Adrenal gland (tissue), 12 donors: Measurements from ENCODE around the gene TM7SF2. TPM values are rescaled to one million over a fixed set of nuclear protein-coding genes. Genes with fewer than 3 reads are reported as not detected.
A peak's percentile ranks its signal among the peaks of the same experiment; 100 is the strongest.

Experiments
- DNase-seq, 7 donors: peaks; one replicate each; pipeline ENCODE4 v3.0.0-alpha.2; 2019 to 2020
- H3K27ac ChIP-seq, 5 donors: fragments of 200-600 bp; sonication (generic) in 4 of 5; 1 replicate in 3 of 5; 2 replicates in 2 of 5; pipeline versions ENCODE4 v1.5.1 to v1.8.0; 2016 to 2020; ENCODE audit warnings: mild to moderate bottlenecking in 1 of 5
- H3K27me3 ChIP-seq: fragments of 200-600 bp; 2 replicates; pipeline ENCODE4 v1.8.0; 2021
- H3K36me3 ChIP-seq, 2 donors: fragments of 200-600 bp; replicated peaks in 1 of 2; 1 replicate in 1 of 2; 2 replicates in 1 of 2; pipeline versions ENCODE4 v1.5.1 to v1.8.0; 2018 to 2022
- H3K4me1 ChIP-seq, 2 donors: fragments of 200-600 bp; replicated peaks in 1 of 2; 1 replicate in 1 of 2; 2 replicates in 1 of 2; pipeline versions ENCODE4 v1.5.1 to v1.8.0; 2018 to 2021
- H3K4me3 ChIP-seq, 4 donors: fragments of 200-600 bp; sonication (generic) in 3 of 4; one replicate each; pipeline ENCODE4 v1.5.1; 2016 to 2018
- H3K9me3 ChIP-seq, 3 donors: fragments of 200-600 bp; sonication (generic) in 1 of 3; replicated peaks in 1 of 3; 1 replicate in 2 of 3; 2 replicates in 1 of 3; pipeline versions ENCODE4 v1.5.1 to v1.8.0; 2016 to 2021
- POLR2A ChIP-seq, 2 donors: fragments of 450-650 bp; IDR thresholded peaks; one replicate each; pipeline ENCODE4 v1.6.1; 2017; ENCODE audit warnings: antibody characterized with exemption in 2 of 2, mild to moderate bottlenecking in 2 of 2, moderate library complexity in 1 of 2
- WGBS, 4 donors: extraction: QIAGEN DNeasy Blood & Tissue Kit in 2 of 4; methylation state at CpG; one replicate each; pipeline versions ENCODE4 v1.1.5 to v1.1.7; 2013 to 2017; 5-methylcytosine and 5-hydroxymethylcytosine counted together
- intact Hi-C, 2 donors: fragments of 100-400 bp; cut with DNase I; formaldehyde crosslinking; loops; one replicate each; pipeline versions ENCODE4 v1.14.1 to v1.15.0; 2022 to 2023
- polyA plus RNA-seq, 3 donors: library from polyadenylated mRNA; stranded (reverse); fragments of 200-250 nt in 2 of 3; fragments of 350-450 nt in 1 of 3; fragmentation: Illumina TruSeq in 1 of 3; extraction: RNeasy Lipid Tissue Mini Kit (QIAGEN cat#74804) in 1 of 3; gene quantifications; one replicate each; pipeline ENCODE4 v1.2.3, GENCODE V29; 2013 to 2014
- total RNA-seq, 9 donors: library from RNA; depleted of rRNA in 4 of 9; stranded (reverse); fragments of >200 nt in 4 of 9; fragments of 120-200 nt in 1 of 9; fragmentation: NEBNext Ultra II Directional in 1 of 9; extraction: Animal tissue kit (Norgen Biotek cat#: 25700) in 1 of 9; gene quantifications; one replicate each; pipeline versions ENCODE4 v1.1.0 to v1.2.4, GENCODE V29; 2013 to 2023
- TF ChIP-seq, protein P1 (sequence below), 6 experiments: fragments of 450-650 bp in 4 of 6; fragments of 200-600 bp in 2 of 6; sonication (generic) in 1 of 6; IDR thresholded peaks; 1 replicate in 5 of 6; 2 replicates in 1 of 6; pipeline versions ENCODE4 v1.5.1 to v1.8.0; 2016 to 2021; ENCODE audit warnings: antibody characterized with exemption in 6 of 6, mild to moderate bottlenecking in 2 of 6, moderate library complexity in 1 of 6
- donor health status: healthy with polysubstance abuse.
- donor health status: Bipolar disorder and iron deficiency.
- donor health status: DM: yes; HTN: yes; CAD: no.
- donor health status: DM: no; HTN: no; CAD: no.
- donor health status: DM: no; HTN: no; CAD: no.
- donor health status: DM: yes; HTN: yes; CAD: no.

Gene TM7SF2
- total and polyA plus RNA-seq, 12 donors, result 259 to 1,807 (median 650) TPM

DNA sequence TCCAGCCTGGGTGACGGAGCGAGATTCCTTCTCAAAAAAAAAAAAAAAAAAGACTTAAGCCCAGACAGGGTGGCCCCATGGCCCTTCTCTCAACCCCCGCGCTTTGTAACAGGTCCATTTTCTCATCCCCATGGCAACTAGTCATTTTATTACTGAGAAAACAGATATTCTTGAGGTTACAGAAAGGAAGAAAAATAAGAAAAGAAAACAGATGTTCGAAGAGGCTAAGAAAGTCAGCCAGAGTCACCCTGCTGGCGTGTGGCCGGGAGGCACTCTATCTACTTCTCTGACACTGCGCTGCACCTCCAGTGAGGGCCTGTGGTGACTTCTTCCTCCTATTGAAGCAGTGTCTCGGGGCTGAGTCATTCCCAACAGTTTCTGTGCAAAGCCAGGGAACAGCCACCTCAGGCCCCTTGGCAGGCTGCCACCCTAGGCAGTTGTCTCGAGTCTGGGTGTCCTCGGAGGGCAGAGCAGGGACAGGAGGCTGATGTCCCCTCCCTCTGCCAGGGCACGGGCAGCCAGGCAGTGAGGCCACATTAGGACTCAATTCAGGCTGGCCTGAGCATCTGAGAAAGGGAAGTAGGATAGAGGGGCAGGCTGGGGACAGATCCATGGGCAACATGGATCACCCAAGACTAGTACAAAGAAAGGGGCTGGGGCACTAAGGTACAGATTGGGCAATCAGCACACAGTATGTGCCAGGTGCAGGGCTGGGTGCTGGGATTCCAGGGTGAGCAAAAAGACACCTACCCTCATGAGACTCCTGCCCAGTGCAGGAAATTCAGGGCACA, 39.0 kb downstream of the TM7SF2 start:
- DNase-seq, result peak; percentile 93 to 99 (median 99)
- no peaks in the 10 kb centered on the region for H3K27me3 ChIP-seq
- no peak overlapping the region for H3K4me3 ChIP-seq
- H3K4me1 ChIP-seq, result peaks cover 0 to 17% of the 10 kb centered on the region in 2 donors
- TF ChIP-seq, protein P1, sequence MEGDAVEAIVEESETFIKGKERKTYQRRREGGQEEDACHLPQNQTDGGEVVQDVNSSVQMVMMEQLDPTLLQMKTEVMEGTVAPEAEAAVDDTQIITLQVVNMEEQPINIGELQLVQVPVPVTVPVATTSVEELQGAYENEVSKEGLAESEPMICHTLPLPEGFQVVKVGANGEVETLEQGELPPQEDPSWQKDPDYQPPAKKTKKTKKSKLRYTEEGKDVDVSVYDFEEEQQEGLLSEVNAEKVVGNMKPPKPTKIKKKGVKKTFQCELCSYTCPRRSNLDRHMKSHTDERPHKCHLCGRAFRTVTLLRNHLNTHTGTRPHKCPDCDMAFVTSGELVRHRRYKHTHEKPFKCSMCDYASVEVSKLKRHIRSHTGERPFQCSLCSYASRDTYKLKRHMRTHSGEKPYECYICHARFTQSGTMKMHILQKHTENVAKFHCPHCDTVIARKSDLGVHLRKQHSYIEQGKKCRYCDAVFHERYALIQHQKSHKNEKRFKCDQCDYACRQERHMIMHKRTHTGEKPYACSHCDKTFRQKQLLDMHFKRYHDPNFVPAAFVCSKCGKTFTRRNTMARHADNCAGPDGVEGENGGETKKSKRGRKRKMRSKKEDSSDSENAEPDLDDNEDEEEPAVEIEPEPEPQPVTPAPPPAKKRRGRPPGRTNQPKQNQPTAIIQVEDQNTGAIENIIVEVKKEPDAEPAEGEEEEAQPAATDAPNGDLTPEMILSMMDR (IDR thresholded peaks at IDR 0.05), result peak in 5 of 6 experiments; percentile 8 to 42 (median 14)
- TF ChIP-seq POLR2A (IDR thresholded peaks at IDR 0.05), result peak in 1 of 2 donors; percentile 52
- intact Hi-C loops, result no loop called here
- WGBS, 4 donors, result 10 to 28% (median 13%) methylated on average over 8 to 12 of the region's 12 CpGs
- no peaks in the 10 kb centered on the region for H3K36me3 ChIP-seq
- peak overlapping the region in 4 of 5 donors; percentile 4 to 82 (median 70) for H3K27ac ChIP-seq
- H3K9me3 ChIP-seq, result no peaks in the 10 kb centered on the region

DNA sequence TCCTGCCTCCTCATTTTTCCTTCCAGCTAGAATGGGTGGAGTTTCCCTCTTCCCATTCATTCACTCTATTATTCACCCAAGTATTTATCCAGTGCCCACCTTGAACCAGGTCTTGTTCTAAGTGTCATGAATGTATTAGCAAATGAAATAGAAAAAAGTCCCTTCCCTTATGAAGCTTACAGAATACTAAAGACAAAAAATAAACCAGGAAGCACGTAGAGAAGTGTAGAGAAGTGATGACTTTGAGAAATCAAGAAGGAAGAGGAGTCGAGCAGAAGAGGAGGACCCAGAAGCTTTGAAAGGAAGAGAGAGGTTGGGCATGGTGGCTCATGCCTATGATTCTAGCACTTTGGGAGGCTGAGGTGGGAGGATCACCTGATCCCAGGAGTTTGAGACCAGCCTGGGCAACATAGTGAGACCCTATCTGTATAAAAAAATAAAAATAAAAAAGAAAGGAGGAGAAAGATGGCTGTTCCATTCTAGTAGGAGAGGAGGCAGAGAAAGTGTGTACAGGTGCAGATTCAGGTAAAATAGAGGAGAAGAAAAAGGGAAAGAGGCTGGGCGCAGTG, 39.7 kb downstream of the TM7SF2 start:
- no peak for TF ChIP-seq POLR2A (IDR thresholded peaks at IDR 0.05)
- TF ChIP-seq, protein P1 (IDR thresholded peaks at IDR 0.05), result no peak
- H3K4me3 ChIP-seq, result no peak overlapping the region
- peak overlapping the region in 4 of 5 donors; percentile 4 to 82 (median 64) for H3K27ac ChIP-seq
- H3K36me3 ChIP-seq, result no peaks in the 10 kb centered on the region
- WGBS, 4 donors, result 64 to 76% (median 74%) methylated on average over 3 of the region's 3 CpGs
- DNase-seq, result no peak
- peaks cover 0 to 17% of the 10 kb centered on the region in 2 donors for H3K4me1 ChIP-seq
- H3K27me3 ChIP-seq, result no peaks in the 10 kb centered on the region
- no peaks in the 10 kb centered on the region for H3K9me3 ChIP-seq
- intact Hi-C loops, result no loop called here

DNA sequence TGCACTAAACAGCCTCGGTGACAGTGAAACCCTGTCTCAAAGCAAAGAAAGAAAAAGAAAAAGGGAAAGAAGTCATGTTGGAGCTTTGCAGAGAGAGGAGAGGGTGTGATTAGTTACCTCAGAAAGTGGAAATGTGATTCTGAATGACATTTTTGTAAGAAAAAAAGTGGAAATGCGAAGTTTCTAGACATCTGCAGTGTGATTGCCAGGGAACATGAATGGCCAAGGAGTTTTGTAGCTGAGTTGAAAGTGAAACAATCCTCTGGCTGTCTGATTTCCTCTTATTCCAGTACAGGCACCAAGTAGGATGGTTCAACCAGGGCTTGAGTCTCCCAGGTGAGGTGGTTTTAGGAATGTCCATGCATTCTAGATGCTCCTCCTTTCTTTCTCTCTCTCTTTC, 40.5 kb downstream of the TM7SF2 start:
- no peaks in the 10 kb centered on the region for H3K27me3 ChIP-seq
- TF ChIP-seq, protein P1 (IDR thresholded peaks at IDR 0.05), result no peak
- TF ChIP-seq POLR2A (IDR thresholded peaks at IDR 0.05), result no peak
- WGBS, 4 donors, result 62 to 80% (median 65%) methylated on average over 2 of the region's 2 CpGs
- H3K9me3 ChIP-seq, result no peaks in the 10 kb centered on the region
- H3K4me3 ChIP-seq, result no peak overlapping the region
- intact Hi-C loops, result no loop called here
- H3K27ac ChIP-seq, result no peak overlapping the region
- H3K4me1 ChIP-seq, result peaks cover 0 to 17% of the 10 kb centered on the region in 2 donors
- H3K36me3 ChIP-seq, result no peaks in the 10 kb centered on the region
- DNase-seq, result no peak

DNA sequence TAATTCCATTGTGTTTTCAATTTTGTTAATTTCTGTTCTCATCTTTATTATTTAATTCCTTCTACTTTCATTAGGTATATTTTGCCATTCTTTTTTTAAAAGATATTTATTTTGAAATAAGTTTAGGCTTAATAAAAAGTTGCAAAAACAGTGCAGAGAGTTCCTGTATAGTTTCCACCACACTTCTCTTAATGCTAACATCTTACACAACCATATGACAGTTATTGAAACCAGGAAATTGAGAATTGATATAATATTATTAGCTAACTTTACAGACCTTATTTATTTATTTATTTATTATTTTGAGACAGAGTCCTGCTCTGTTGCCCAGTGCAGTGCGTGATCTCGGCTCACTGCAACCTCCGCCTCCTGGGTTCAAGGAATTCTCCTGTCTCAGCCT, 44.6 kb downstream of the TM7SF2 start:
- Histone ChIP-seq H3K9me3 (no peaks in the 10 kb centered on the region), H3K27ac (no peak overlapping the region), H3K27me3 (no peaks in the 10 kb centered on the region), H3K36me3 (no peaks in the 10 kb centered on the region), H3K4me3 (no peak overlapping the region), H3K4me1 (peaks cover 0 to 1% of the 10 kb centered on the region in 2 donors)
- intact Hi-C loops, result no loop called here
- no peak for DNase-seq
- TF ChIP-seq POLR2A (IDR thresholded peaks at IDR 0.05), result no peak
- TF ChIP-seq, protein P1 (IDR thresholded peaks at IDR 0.05), result no peak
- 91 to 99% (median 96%) methylated on average over 3 of the region's 3 CpGs for WGBS, 4 donors
